Measurements from ENCODE around the gene IPO5.
"Not testable (repeated sequence)": the region's sequence is repeated elsewhere in the genome, so short reads cannot be mapped to it uniquely, and the experiment has no call there.

IPO5 gene

DNA sequence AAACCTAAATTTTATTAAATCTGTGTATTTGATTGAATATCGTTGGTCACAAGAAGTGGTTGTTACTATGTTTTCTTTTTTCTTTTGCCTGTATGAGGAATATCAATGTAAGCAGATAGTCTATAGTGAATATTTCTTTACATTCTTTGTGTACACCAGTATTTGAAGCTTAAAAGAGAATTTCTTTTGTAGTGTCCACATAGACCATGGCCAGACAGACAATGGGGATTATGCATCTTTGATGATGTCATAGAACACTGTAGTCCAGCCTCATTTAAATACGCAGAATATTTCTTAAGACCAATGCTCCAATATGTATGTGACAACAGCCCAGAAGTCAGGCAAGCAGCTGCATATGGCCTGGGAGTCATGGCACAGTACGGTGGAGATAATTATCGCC is 64.8 kb downstream of the IPO5 start:
- H3K9me3 Mint-ChIP-seq: no peaks in the 10 kb centered on the region
- H3K36me3 Mint-ChIP-seq (ENCODE audit: low read depth): peaks cover 84% of the 10 kb centered on the region
- H3K27me3 Mint-ChIP-seq: no peaks in the 10 kb centered on the region
- no peak overlapping the region for H3K4me3 Mint-ChIP-seq
- no peaks in the 10 kb centered on the region for H3K4me1 Mint-ChIP-seq (ENCODE audit: low read depth)
- H3K27ac Mint-ChIP-seq: no peak overlapping the region

DNA sequence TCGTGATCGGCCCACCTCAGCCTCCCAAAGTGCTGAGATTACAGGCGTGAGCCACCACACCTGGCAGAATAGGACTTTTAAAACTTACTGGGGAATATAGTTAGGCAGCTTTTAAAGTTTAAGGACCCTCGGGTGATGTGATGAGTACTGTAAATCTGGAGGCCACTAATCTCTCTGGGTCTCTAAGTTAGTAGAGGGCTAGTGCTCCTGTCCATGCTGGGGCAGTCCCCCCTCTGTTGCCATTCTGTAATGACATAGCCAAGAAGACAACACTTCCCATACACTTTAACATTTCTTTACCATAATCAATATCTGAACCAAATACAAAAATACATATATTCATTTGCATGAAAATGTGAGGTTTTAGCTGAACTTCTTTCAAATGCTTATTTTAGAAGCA is 65.7 kb downstream of the IPO5 start:
- Mint-ChIP-seq H3K4me3 (no peak overlapping the region), H3K36me3 (ENCODE audit: low read depth) (peaks cover 83% of the 10 kb centered on the region), H3K27me3 (no peaks in the 10 kb centered on the region), H3K27ac (no peak overlapping the region), H3K9me3 (no peaks in the 10 kb centered on the region), H3K4me1 (ENCODE audit: low read depth) (no peaks in the 10 kb centered on the region)

DNA sequence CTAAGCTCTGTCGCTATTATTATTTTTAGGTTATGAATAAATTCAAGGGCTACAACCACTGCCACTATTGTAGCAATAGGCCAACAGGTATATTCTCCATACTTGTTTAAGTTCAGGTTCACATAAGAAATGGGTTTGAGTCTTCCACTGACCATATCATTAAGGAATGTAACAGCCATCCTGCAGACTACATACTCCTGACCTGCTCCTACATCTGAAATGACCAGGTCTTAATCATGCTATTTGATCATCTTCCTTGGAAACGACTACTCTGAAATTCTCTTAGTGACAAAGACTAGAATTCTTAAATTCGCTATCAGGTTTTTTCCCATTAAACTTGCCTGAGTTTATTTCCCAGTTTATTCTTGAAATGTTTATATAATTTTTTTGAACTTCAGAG is 66.8 kb downstream of the IPO5 start:
- no peaks in the 10 kb centered on the region for H3K4me1 Mint-ChIP-seq (ENCODE audit: low read depth)
- peaks cover 77% of the 10 kb centered on the region for H3K36me3 Mint-ChIP-seq (ENCODE audit: low read depth)
- no peak overlapping the region for H3K4me3 Mint-ChIP-seq
- no peaks in the 10 kb centered on the region for H3K27me3 Mint-ChIP-seq
- no peak overlapping the region for H3K27ac Mint-ChIP-seq
- no peaks in the 10 kb centered on the region for H3K9me3 Mint-ChIP-seq

DNA sequence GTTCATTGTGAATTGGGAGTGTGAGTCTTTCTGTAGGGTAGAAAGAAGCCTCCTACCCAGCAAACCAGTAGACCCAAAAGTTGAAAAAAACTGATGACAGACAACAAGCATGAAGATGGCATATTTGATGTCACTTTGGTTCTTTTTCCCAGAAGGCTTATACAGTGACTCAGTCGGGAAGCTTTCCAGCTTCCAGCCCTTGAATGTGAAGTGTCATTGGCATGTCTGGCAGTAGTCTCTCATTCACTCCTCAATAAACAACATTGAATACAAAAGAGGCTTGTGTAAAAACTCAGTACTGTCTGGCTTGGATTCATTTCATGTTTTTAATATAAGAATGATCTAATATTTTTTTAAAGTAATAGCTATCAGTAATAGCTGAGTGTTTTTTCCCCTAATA is 68.7 kb downstream of the IPO5 start:
- Mint-ChIP-seq H3K4me3 (no peak overlapping the region), H3K36me3 (ENCODE audit: low read depth) (peaks cover 68% of the 10 kb centered on the region), H3K4me1 (ENCODE audit: low read depth) (no peaks in the 10 kb centered on the region), H3K27ac (no peak overlapping the region), H3K27me3 (no peaks in the 10 kb centered on the region), H3K9me3 (no peaks in the 10 kb centered on the region)

DNA sequence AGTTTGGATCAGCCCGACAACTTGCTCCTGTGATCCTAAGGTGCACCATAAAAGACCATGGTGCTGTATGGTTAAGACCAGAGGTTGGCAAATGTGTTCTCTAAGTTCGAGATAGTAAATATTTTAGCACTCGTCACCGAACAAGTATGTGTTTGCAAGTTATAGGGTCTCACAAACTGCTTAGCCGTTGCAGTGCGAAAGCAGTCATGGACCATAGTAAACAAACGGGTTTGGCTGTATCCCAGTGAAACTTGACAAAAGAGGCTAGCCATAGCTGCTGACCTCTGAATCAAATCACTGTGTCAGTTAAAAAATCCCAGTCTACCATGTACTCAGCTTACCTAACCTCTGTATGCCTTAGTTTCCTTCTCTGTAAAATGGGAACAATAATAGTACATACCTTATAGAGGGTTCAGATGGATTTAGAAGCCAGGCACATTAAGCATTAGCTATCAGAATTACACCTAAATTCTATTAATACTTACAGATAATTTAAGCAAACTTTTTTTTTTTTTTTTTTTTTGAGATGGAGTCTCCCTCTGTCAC is 72.1 kb downstream of the IPO5 start:
- H3K27me3 Mint-ChIP-seq: no peaks in the 10 kb centered on the region
- no peak overlapping the region for H3K27ac Mint-ChIP-seq
- no peaks in the 10 kb centered on the region for H3K4me1 Mint-ChIP-seq (ENCODE audit: low read depth)
- H3K36me3 Mint-ChIP-seq (ENCODE audit: low read depth): peaks cover 38% of the 10 kb centered on the region
- no peak overlapping the region for H3K4me3 Mint-ChIP-seq
- H3K9me3 Mint-ChIP-seq: no peaks in the 10 kb centered on the region

DNA sequence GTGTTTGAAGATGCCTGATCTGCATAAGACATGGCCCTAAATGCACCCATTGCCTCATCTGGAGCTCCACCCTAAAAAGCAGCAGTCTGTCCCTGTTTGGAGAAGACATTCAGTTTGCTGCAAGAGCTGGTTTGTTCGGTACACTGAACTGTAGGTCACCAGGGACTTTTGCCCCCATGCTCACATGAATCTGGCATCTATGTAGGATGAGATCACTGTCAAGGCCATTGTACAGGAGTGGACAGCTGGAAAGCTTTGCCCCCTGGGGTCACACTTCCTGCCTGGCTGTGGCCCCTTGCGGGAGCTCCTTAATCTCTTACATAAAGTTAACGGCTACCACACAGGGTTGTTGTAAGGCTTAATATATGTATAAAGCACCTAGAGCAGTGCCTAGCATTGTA is 73.0 kb downstream of the IPO5 start:
- H3K36me3 Mint-ChIP-seq (ENCODE audit: low read depth): peaks cover 32% of the 10 kb centered on the region
- no peaks in the 10 kb centered on the region for H3K9me3 Mint-ChIP-seq
- H3K4me3 Mint-ChIP-seq: no peak overlapping the region
- no peak overlapping the region for H3K27ac Mint-ChIP-seq
- no peaks in the 10 kb centered on the region for H3K4me1 Mint-ChIP-seq (ENCODE audit: low read depth)
- H3K27me3 Mint-ChIP-seq: no peaks in the 10 kb centered on the region

DNA sequence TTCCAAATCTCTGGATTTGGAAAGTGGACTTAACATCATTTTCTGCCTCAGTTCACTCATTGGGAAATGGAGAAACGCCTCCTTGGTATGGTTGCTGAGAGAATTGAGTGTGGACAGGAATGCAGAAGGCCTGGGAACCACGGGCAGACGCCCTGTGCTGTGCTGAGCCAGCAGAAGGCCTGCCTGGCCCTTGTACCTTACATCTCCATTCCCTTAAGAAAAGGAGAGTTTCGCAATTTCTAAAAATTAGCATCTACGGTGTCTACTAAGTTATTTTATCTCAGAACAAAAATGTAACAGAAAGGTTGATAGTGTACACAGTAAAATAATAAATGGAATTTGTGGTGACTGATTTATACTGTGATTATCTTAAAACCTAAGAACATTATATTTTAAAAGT is 78.7 kb downstream of the IPO5 start:
- Mint-ChIP-seq H3K27me3 (no peaks in the 10 kb centered on the region), H3K4me3 (no peak overlapping the region)

DNA sequence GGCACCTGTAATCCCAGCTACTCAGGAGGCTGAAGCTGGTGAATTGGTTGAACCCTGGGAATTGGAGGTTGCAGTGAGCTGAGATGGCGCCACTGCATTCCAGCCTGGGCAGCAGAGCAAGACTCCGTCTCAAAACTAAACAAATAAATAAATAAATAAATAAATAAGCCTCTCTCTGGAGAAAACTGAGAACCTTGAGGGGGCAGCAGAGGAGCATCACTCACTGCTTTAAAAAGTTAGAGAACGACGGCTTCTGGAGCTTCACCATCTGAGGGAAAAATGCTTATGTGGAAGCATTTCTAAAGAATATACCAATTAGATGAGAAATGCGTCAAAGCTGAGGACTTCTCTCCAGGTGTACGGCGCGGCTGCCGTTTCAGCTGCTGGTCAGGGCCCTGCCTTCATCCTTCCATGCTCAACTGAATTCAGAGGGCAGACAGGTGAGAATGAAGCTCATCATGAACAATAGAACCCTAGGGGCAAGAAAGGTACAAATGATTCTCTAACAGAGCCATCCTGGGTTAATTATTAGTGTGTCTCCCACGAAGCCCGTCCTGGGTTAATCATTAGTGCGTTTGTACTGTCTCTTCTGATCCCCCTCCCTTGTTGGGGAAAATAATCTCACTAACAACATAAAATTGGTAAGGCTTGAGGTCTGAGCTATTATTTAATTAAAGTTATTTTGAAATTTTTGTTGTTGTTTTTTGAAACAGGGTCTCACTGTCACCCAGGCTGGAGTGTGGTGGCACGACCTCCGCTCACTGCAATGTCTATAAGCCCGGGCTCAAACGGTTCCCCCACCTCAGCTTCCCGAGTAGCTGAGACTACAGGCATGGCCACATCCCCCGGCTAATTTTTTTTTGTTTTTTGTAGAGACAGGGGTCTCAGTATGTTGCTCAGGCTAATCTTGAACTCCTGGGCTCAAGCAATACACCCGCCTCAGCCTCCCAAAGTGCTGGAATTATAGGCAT is 80.1 kb downstream of the IPO5 start:
- no peaks in the 10 kb centered on the region for H3K4me1 Mint-ChIP-seq (ENCODE audit: low read depth)
- H3K4me3 Mint-ChIP-seq: no peak overlapping the region
- H3K36me3 Mint-ChIP-seq (ENCODE audit: low read depth): no peaks in the 10 kb centered on the region
- H3K9me3 Mint-ChIP-seq: no peaks in the 10 kb centered on the region
- no peak overlapping the region for H3K27ac Mint-ChIP-seq
- no peaks in the 10 kb centered on the region for H3K27me3 Mint-ChIP-seq

More for the DNA sequence above, 78.7 kb downstream of the IPO5 start:
- H3K36me3 Mint-ChIP-seq (ENCODE audit: low read depth): no peaks in the 10 kb centered on the region
- H3K27ac Mint-ChIP-seq: no peak overlapping the region
- H3K4me1 Mint-ChIP-seq (ENCODE audit: low read depth): no peaks in the 10 kb centered on the region
- H3K9me3 Mint-ChIP-seq: no peaks in the 10 kb centered on the region

DNA sequence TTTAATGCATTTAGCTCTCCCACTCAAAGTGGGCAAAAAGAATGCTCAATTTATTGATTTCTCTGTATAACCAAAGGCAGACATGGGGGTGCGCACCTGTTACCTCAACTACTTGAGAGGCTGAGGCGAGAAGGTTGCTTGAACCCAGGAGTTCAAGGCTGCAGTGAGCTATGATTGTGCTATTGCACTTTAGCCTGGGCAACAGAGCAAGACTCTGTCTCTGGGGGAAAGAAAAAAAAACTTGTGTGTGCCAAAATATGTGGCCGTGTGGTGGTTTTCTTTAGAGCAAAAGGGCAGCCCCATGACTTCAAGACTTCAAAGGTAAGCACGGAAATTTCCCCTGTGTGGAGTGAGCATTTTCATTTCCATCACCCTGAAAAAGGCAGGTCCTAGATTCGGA is 81.9 kb downstream of the IPO5 start:
- no peaks in the 10 kb centered on the region for H3K36me3 Mint-ChIP-seq (ENCODE audit: low read depth)
- no peak overlapping the region for H3K4me3 Mint-ChIP-seq
- H3K27ac Mint-ChIP-seq: no peak overlapping the region
- peaks cover 3% of the 10 kb centered on the region for H3K27me3 Mint-ChIP-seq
- no peaks in the 10 kb centered on the region for H3K9me3 Mint-ChIP-seq
- no peaks in the 10 kb centered on the region for H3K4me1 Mint-ChIP-seq (ENCODE audit: low read depth)

DNA sequence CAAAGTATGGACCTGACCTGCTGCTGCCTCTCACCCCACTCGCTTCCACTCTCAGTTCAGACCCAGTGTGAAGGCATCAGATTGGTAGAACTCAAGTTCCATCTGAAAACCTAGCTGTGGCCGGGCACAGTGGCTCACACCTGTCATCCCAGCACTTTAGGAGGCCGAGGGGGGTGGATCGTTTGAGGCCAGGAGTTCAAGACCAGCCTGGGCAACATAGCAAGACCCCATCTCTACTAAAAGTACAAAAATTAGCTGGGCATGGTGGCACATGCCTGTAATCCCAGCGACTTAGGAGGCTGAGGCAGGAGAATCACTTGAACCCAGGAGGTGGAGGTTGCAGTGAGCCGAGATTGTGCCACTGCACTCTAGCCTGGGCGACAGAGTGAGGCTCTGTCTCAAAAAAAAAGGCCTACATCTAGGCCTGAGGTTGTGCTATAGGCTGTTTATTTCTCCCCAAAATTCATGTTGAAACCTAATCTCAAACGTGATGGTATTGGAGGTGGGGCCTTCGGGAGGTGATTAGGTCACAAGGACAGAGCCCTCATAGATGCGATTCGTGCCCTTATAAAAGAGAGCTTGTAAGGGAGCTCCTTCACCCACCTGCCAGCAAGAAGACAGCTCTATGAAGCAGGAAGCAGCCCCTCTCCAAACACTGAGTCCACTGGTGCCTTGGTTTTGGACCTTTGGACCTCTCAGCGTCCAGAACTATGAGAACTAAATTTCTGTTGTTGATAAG is 83.3 kb downstream of the IPO5 start:
- H3K27ac Mint-ChIP-seq; H3K36me3 Mint-ChIP-seq (ENCODE audit: low read depth); H3K9me3 Mint-ChIP-seq; H3K27me3 Mint-ChIP-seq; H3K4me1 Mint-ChIP-seq (ENCODE audit: low read depth); H3K4me3 Mint-ChIP-seq: not testable (repeated sequence)

DNA sequence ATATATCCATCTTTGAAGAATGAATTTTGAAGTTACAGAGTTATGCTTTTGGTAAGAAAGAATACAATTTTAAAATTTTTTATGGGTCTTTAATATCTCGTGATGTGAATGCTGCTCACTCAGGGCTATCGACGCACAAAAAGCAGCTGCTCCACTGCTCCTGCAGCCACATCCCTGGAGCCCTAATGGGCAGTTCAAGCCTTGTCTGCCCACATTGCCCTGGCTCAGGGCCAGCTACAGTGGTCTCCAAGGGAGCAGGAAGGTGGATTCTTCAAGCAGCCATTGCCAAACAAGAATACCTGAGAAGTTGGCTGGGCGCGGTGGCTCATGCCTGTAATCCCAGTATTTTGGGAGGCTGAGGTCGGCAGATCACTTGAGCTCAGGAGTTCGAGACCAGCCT is 85.8 kb downstream of the IPO5 start:
- no peak overlapping the region for H3K27ac Mint-ChIP-seq
- H3K27me3 Mint-ChIP-seq: peaks cover 3% of the 10 kb centered on the region
- no peaks in the 10 kb centered on the region for H3K9me3 Mint-ChIP-seq
- no peaks in the 10 kb centered on the region for H3K36me3 Mint-ChIP-seq (ENCODE audit: low read depth)
- H3K4me3 Mint-ChIP-seq: no peak overlapping the region
- H3K4me1 Mint-ChIP-seq (ENCODE audit: low read depth): no peaks in the 10 kb centered on the region

DNA sequence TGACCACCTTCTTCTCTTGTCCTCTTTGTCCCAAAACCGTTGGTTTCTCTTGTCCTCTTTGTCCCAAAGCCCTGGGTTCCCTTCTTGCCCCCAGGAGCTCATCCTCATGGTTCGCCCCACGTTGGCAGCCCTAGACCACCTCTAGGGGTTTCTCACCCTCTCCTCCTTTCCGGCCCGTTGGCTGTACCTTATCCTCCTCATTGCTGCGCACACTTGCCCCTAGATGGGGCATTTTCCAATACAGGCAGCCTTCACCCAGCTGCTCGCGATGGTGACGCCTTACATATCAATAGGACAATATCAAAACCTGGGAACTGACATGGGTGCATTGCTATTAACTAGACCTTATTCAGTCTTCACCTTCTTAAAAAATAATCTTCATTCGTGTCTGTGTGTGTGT is 86.5 kb downstream of the IPO5 start:
- Mint-ChIP-seq H3K4me3 (no peak overlapping the region), H3K27ac (no peak overlapping the region), H3K36me3 (ENCODE audit: low read depth) (no peaks in the 10 kb centered on the region), H3K9me3 (no peaks in the 10 kb centered on the region), H3K4me1 (ENCODE audit: low read depth) (no peaks in the 10 kb centered on the region), H3K27me3 (peaks cover 3% of the 10 kb centered on the region)

DNA sequence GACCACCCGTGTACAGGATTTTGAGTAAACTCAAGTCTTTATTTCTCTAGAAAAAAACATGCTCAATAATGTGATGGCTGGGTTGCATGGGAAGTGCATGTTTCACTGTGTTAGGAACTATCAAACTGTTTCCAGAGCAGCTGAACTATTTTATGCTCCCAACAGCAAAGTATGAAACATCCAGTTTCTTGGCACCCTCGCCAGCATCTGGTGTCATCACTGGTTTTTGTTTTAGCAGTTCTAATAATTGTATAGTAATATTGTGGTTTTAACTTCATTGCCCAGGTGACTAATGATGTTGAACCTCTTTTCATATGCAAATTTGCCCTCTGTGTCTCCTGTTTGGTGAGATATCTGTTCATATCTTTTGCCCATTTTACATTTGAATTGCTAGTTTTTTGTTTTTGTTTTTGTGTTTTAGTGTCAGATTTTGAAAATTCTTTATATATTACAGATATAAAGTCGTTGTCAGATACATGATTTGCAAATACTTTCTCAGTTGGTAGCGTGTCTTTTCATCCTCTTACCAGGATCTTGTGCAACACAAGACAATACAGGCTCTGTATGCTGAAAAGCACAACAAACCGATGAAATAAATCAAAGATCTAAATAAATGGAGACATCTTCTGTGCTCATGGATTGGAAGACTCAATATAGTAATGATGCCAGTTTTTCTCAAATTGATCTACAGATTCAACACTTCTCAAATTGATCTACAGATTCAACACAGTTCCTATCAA is 87.8 kb downstream of the IPO5 start:
- Mint-ChIP-seq H3K36me3 (ENCODE audit: low read depth) (no peaks in the 10 kb centered on the region), H3K27me3 (peaks cover 3% of the 10 kb centered on the region), H3K4me1 (ENCODE audit: low read depth) (no peaks in the 10 kb centered on the region), H3K27ac (no peak overlapping the region), H3K4me3 (no peak overlapping the region), H3K9me3 (no peaks in the 10 kb centered on the region)

DNA sequence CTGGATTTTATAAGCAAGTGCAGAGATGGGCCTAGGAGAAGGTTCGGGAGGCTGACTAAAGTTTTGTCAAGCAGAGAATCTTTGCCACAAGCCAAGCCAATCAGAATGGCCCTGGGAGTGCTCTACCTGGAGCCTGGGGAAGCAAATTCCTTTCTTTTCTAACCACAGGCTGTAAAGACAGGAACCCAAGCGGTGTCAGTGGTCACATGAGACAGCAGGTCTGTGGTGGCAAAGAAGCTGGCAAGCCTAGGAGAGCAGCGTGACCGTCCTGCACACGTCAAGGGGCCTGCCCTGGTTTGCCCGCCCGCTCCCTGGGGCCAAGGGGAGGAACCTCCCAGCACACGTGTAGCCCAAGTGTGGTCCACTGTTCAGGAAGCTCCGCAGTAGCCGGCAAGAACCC is 90.8 kb downstream of the IPO5 start:
- peaks cover 3% of the 10 kb centered on the region for H3K27me3 Mint-ChIP-seq
- H3K4me3 Mint-ChIP-seq: no peak overlapping the region
- no peak overlapping the region for H3K27ac Mint-ChIP-seq
- no peaks in the 10 kb centered on the region for H3K9me3 Mint-ChIP-seq
- H3K36me3 Mint-ChIP-seq (ENCODE audit: low read depth): no peaks in the 10 kb centered on the region
- H3K4me1 Mint-ChIP-seq (ENCODE audit: low read depth): no peaks in the 10 kb centered on the region

DNA sequence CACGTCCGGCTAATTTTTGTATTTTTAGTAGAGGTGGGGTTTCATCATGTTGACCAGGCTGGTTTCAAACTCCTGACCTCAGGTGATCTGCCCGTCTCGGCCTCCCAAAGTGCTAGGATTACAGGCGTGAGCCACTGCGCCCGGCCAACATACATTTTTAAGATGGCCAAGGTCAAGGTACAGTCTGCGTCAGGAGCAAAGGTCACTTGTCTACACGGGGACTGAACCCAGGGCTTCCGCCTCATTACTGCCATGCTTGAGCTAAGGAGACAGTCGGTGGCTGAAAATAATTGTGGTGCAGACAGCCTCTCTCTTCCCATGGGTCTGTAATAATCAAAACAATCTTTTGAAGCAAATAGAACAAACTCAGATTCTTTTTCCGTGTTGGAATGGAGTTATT is 94.3 kb downstream of the IPO5 start:
- H3K27ac Mint-ChIP-seq; H3K4me1 Mint-ChIP-seq (ENCODE audit: low read depth); H3K36me3 Mint-ChIP-seq (ENCODE audit: low read depth); H3K4me3 Mint-ChIP-seq; H3K9me3 Mint-ChIP-seq: not testable (repeated sequence)
- peaks cover 10% of the 10 kb centered on the region for H3K27me3 Mint-ChIP-seq
